Frontal cortex (tissue), 4 donors: Measurements from ENCODE around the gene UBE2Q2. TPM values are rescaled to one million over a fixed set of nuclear protein-coding genes. Genes with fewer than 3 reads are reported as not detected.

ENCODE experiments used
- DNase-seq, 2 donors: peaks; one replicate each; pipeline ENCODE4 v3.0.0; 2012; ENCODE audit warnings: low spot score in 2 of 2
- FAIRE-seq: peaks from 2 replicates; lab custom pipeline; 2012; peaks lifted over from hg19 to GRCh38; lab: Jason Lieb, UNC
- total RNA-seq: library from RNA; depleted of rRNA; stranded (reverse); fragments of >200 nt; gene quantifications from one replicate; pipeline ENCODE4 v1.2.3, GENCODE V29; 2014
- donor health status: control.
- donor health status: control.
- donor health status: control.

The UBE2Q2 gene
- total RNA-seq, 1 donor from 2014 or later = 79.9 TPM

- FAIRE-seq = no peak
- no peak for DNase-seq
Observed at GRCh38 chr15:75918135-75918534, 74.9 kb downstream of the UBE2Q2 start.

- FAIRE-seq (no peak), DNase-seq (no peak)
Observed at GRCh38 chr15:75920079-75920478, 76.8 kb downstream of the UBE2Q2 start.

- FAIRE-seq (no peak), DNase-seq (no peak)
Observed at GRCh38 chr15:75921732-75922703, 78.8 kb downstream of the UBE2Q2 start.

GRCh38 chr15:75923756-75924155, 80.5 kb downstream of the UBE2Q2 start:
- no peak for DNase-seq

GRCh38 chr15:75924576-75924975, 81.3 kb downstream of the UBE2Q2 start:
- FAIRE-seq (no peak), DNase-seq (no peak)

More at GRCh38 chr15:75923756-75924155, 80.5 kb downstream of the UBE2Q2 start:
- FAIRE-seq = no peak

GRCh38 chr15:75925440-75925839, 82.2 kb downstream of the UBE2Q2 start:
- no peak for FAIRE-seq
- DNase-seq = no peak

- FAIRE-seq (no peak), DNase-seq (no peak)
Observed at GRCh38 chr15:75926931-75927330, 83.7 kb downstream of the UBE2Q2 start.

- FAIRE-seq (no peak), DNase-seq (no peak)
Observed at GRCh38 chr15:75927601-75928000, 84.4 kb downstream of the UBE2Q2 start.

- no peak for FAIRE-seq
Observed at GRCh38 chr15:75928680-75929608, 85.7 kb downstream of the UBE2Q2 start.

GRCh38 chr15:75929799-75930565, 86.7 kb downstream of the UBE2Q2 start:
- FAIRE-seq = no peak
- no peak for DNase-seq

More at GRCh38 chr15:75928680-75929608, 85.7 kb downstream of the UBE2Q2 start:
- DNase-seq = no peak

- DNase-seq = no peak
- FAIRE-seq = no peak
Observed at GRCh38 chr15:75930866-75931265, 87.6 kb downstream of the UBE2Q2 start.

GRCh38 chr15:75942464-75942863, 99.2 kb downstream of the UBE2Q2 start:
- FAIRE-seq = no peak

GRCh38 chr15:75943246-75943645, 100.0 kb downstream of the UBE2Q2 start:
- no peak for FAIRE-seq
- no peak for DNase-seq

More at GRCh38 chr15:75942464-75942863, 99.2 kb downstream of the UBE2Q2 start:
- DNase-seq = no peak

GRCh38 chr15:75943713-75944215, 100.5 kb downstream of the UBE2Q2 start:
- FAIRE-seq (no peak), DNase-seq (no peak)

GRCh38 chr15:75945953-75946352, 102.7 kb downstream of the UBE2Q2 start:
- no peak for DNase-seq
- FAIRE-seq = no peak

- no peak for FAIRE-seq
- no peak for DNase-seq
Observed at GRCh38 chr15:75947092-75947491, 103.8 kb downstream of the UBE2Q2 start.

GRCh38 chr15:75948761-75949296, 105.6 kb downstream of the UBE2Q2 start:
- DNase-seq (no peak), FAIRE-seq (no peak)
